SU-DHL-6 (cell line): ENCODE results near the gene MYLK.

ENCODE experiments used
- H2AFZ ChIP-seq: fragments of 200-600 bp; sonication (generic); 2 replicates; pipeline ENCODE4 v1.6.1; 2014; ENCODE audit warnings: low read depth, mild to moderate bottlenecking, moderate library complexity, mixed read lengths, antibody characterized with exemption, low read length; ENCODE audit not compliant: severe bottlenecking
- H3F3A ChIP-seq: fragments of 200-600 bp; shearing (Covaris generic); 2 replicates; pipeline ENCODE4 v1.6.0; 2016; ENCODE audit warnings: antibody characterized with exemption, mild to moderate bottlenecking; ENCODE audit not compliant: insufficient read depth
- H3K27ac ChIP-seq: fragments of 200-600 bp; sonication (generic); 2 replicates; pipeline ENCODE4 v1.5.1; 2016; ENCODE audit warnings: low read depth, mild to moderate bottlenecking, low read length, moderate library complexity, mixed read lengths
- H3K27me3 ChIP-seq: fragments of 200-600 bp; sonication (generic), shearing (Covaris generic); 2 replicates; pipeline ENCODE4 v1.6.0; 2014; ENCODE audit warnings: mild to moderate bottlenecking, low read length
- H3K36me3 ChIP-seq: fragments of 200-600 bp; sonication (generic); 2 replicates; pipeline ENCODE4 v1.6.1; 2014; ENCODE audit warnings: mild to moderate bottlenecking, low read length, mixed read lengths
- H3K4me2 ChIP-seq: fragments of 300-600, 200-600 bp; shearing (Covaris generic), sonication (generic); 2 replicates; pipeline ENCODE4 v1.6.0; 2014; ENCODE audit warnings: low read length, low read depth, mild to moderate bottlenecking; ENCODE audit not compliant: poor library complexity, severe bottlenecking
- H3K4me3 ChIP-seq: fragments of 200-600 bp; sonication (generic); 2 replicates; pipeline ENCODE4 v1.5.1; 2014; ENCODE audit warnings: antibody characterized with exemption, low read length, mild to moderate bottlenecking, mixed read lengths; ENCODE audit not compliant: insufficient read depth, poor library complexity, severe bottlenecking
- H3K79me2 ChIP-seq: fragments of 200-600 bp; sonication (generic); 2 replicates; pipeline ENCODE4 v1.6.1; 2014; ENCODE audit warnings: mild to moderate bottlenecking, low read length, moderate library complexity; ENCODE audit not compliant: insufficient read depth
- H3K9ac ChIP-seq: fragments of 200-600 bp; sonication (generic); 2 replicates; pipeline ENCODE4 v1.7.0; 2014; ENCODE audit warnings: mild to moderate bottlenecking, low read length
- H3K9me2 ChIP-seq: fragments of 200-600 bp; sonication (generic); replicated peaks from 2 replicates; pipeline ENCODE4 v1.6.1; 2014; ENCODE audit warnings: low read length; ENCODE audit not compliant: insufficient read depth
- H3K9me3 ChIP-seq: fragments of 200-600 bp; sonication (generic); 2 replicates; pipeline ENCODE4 v1.6.1; 2014; ENCODE audit warnings: low read length, mixed read lengths; ENCODE audit not compliant: insufficient read depth
- H4K20me1 ChIP-seq: fragments of 200-600 bp; sonication (generic); 2 replicates; pipeline ENCODE4 v1.6.1; 2014; ENCODE audit warnings: low read depth, mild to moderate bottlenecking, antibody characterized with exemption, low read length, moderate library complexity, mixed read lengths
- CTCF ChIP-seq: fragments of 200-600 bp; sonication (generic); IDR thresholded peaks from one replicate; pipeline ENCODE4 v1.5.1; 2017; ENCODE audit warnings: antibody characterized with exemption, mild to moderate bottlenecking, low read length, moderate library complexity; ENCODE audit not compliant: insufficient read depth, poor library complexity, severe bottlenecking
- EZH2phosphoT487 ChIP-seq: fragments of 200-600 bp; sonication (generic), shearing (Covaris generic); conservative IDR thresholded peaks from 2 replicates; pipeline ENCODE4 v1.6.1; 2018; ENCODE audit warnings: mild to moderate bottlenecking, antibody characterized with exemption, low read length, moderate library complexity, mixed read lengths

Gene MYLK

GRCh38 chr3:123817413-123817812 lies 66.7 kb downstream of the MYLK start:
- H3F3A ChIP-seq, result no peaks in the 10 kb centered on the region
- H2AFZ ChIP-seq, result no peak overlapping the region
- H4K20me1 ChIP-seq, result no peaks in the 10 kb centered on the region
- no peaks in the 10 kb centered on the region for H3K36me3 ChIP-seq
- TF ChIP-seq CTCF (no peak), EZH2phosphoT487 (no peak)
- no peaks in the 10 kb centered on the region for H3K27me3 ChIP-seq
- H3K4me3 ChIP-seq, result no peak overlapping the region
- H3K27ac ChIP-seq, result no peak overlapping the region
- no peak overlapping the region for H3K4me2 ChIP-seq
- H3K79me2 ChIP-seq, result no peaks in the 10 kb centered on the region
- no peaks in the 10 kb centered on the region for H3K9me3 ChIP-seq
- no peak overlapping the region for H3K9ac ChIP-seq
- no peaks in the 10 kb centered on the region for H3K9me2 ChIP-seq

DNA sequence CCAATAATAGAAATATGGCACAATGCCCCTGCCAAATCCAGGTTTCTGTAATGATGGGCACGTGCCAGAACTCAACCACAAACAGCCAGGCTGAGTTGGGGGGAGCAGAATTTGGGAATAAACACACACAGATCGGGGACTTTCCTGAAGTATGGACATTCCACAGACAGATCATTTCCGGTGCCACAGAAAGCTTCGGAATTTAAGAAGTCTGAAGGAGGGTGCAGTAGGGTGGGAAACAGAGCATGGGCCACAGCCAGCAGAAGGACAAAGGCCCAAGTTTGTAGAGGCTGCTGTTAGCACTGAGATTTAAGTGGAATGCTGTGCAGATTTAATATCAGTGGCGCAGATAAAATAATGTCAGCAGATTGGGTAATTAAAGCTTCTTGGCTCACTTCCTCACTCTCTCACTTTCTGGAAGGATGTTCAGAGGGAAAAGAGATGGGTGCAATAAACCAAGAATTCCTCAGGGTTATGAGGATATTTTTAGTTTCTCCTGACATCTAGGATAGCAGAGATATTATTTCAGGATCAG lies 67.4 kb downstream of the MYLK start:
- Histone ChIP-seq H3K36me3 (no peaks in the 10 kb centered on the region), H4K20me1 (no peaks in the 10 kb centered on the region), H3K9ac (no peak overlapping the region), H3K4me3 (no peak overlapping the region), H3K79me2 (no peaks in the 10 kb centered on the region), H3K9me3 (no peaks in the 10 kb centered on the region), H3K27me3 (no peaks in the 10 kb centered on the region), H2AFZ (no peak overlapping the region), H3K27ac (no peak overlapping the region), H3K9me2 (no peaks in the 10 kb centered on the region), H3F3A (no peaks in the 10 kb centered on the region), H3K4me2 (no peak overlapping the region)
- TF ChIP-seq CTCF (no peak), EZH2phosphoT487 (no peak)

DNA sequence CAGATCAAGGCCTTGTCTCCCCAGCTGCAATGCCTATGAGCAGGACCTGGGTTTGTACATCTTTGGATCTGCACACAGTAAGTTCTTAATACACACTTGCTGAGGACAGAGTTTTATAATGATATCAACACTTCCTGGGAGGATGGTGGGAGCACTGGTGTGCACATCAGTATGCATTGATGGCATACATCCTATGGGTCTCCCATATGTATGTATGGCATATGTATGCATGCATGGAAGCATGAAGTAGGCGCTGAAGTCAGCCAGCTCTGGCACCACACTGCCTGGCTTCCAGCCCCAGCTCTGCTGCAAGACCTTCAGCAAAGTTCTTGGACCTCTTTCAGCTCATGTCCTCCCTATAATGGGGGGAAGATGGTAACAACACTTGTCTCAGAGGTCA lies 68.2 kb downstream of the MYLK start:
- H3K9ac ChIP-seq, result no peak overlapping the region
- H4K20me1 ChIP-seq, result no peaks in the 10 kb centered on the region
- H3K9me2 ChIP-seq, result no peaks in the 10 kb centered on the region
- H3K4me2 ChIP-seq, result no peak overlapping the region
- H3K4me3 ChIP-seq, result no peak overlapping the region
- H2AFZ ChIP-seq, result no peak overlapping the region
- H3K36me3 ChIP-seq, result no peaks in the 10 kb centered on the region
- no peak overlapping the region for H3K27ac ChIP-seq
- TF ChIP-seq CTCF (no peak), EZH2phosphoT487 (no peak)
- no peaks in the 10 kb centered on the region for H3K27me3 ChIP-seq
- H3K9me3 ChIP-seq, result no peaks in the 10 kb centered on the region
- H3F3A ChIP-seq, result no peaks in the 10 kb centered on the region
- no peaks in the 10 kb centered on the region for H3K79me2 ChIP-seq

- no peaks in the 10 kb centered on the region for H3F3A ChIP-seq
- H3K4me2 ChIP-seq, result no peak overlapping the region
- H3K4me3 ChIP-seq, result no peak overlapping the region
- TF ChIP-seq CTCF (no peak), EZH2phosphoT487 (no peak)
- H3K9ac ChIP-seq, result no peak overlapping the region
- H2AFZ ChIP-seq, result no peak overlapping the region
- no peaks in the 10 kb centered on the region for H3K79me2 ChIP-seq
- H4K20me1 ChIP-seq, result no peaks in the 10 kb centered on the region
- no peak overlapping the region for H3K27ac ChIP-seq
- H3K27me3 ChIP-seq, result no peaks in the 10 kb centered on the region
- no peaks in the 10 kb centered on the region for H3K9me3 ChIP-seq
- no peaks in the 10 kb centered on the region for H3K9me2 ChIP-seq
- no peaks in the 10 kb centered on the region for H3K36me3 ChIP-seq
Measured at GRCh38 chr3:123813876-123814275, 70.3 kb downstream of the MYLK start.
